Stimulated activated CD8-positive, alpha-beta memory T cell treated with anti-CD3 and anti-CD28 coated beads, Interleukin-4, amount 100 ng/mL, for 4 hours (primary cell): ENCODE data around the gene TEC.

Experiments used
- DNase-seq, 2 donors: peaks; one replicate each; pipeline ENCODE4 v3.0.0-alpha.2; 2020; ENCODE audit warnings: low read depth in 2 of 2, low spot score in 1 of 2

Gene TEC

GRCh38 chr4:48085821-48086589, 183.6 kb downstream of the TEC start:
- no peak for DNase-seq
